ENCODE data around the gene VIPAS39.

GRCh38 chr14:77489041-77489440, 31.6 kb upstream of the VIPAS39 start:
- TF ChIP-seq ZNF263 (CRISPR knock-in tag; IDR thresholded peaks at IDR 0.05; ENCODE audit: borderline replicate concordance), result no peak
- TF ChIP-seq RFX5 (IDR thresholded peaks at IDR 0.05; ENCODE audit: low read depth, low read length), result no peak
- no peak for TF ChIP-seq JUN (IDR thresholded peaks at IDR 0.05; ENCODE audit: borderline replicate concordance, low read depth, low read length)
- no peak for TF ChIP-seq JUN (CRISPR knock-in tag; IDR thresholded peaks at IDR 0.05; ENCODE audit: borderline replicate concordance)
- no peak for TF ChIP-seq BACH1 (tag; IDR thresholded peaks at IDR 0.05)
- TF ChIP-seq EP300 (IDR thresholded peaks at IDR 0.05; ENCODE audit: low read length), result no peak
- TF ChIP-seq CTCF (IDR thresholded peaks at IDR 0.05 in 2 of 3, conservative IDR thresholded peaks at IDR 0.05 in 1 of 3; ENCODE audit: insufficient read depth in 2 of 3, low read depth in 1 of 3, low read length in 3 of 3), result no peak
- no peak for TF ChIP-seq ARNT (IDR thresholded peaks at IDR 0.05)
- no peak for TF ChIP-seq ZKSCAN1 (IDR thresholded peaks at IDR 0.05; ENCODE audit: low read depth, low read length)
- TF ChIP-seq ZNF24 (IDR thresholded peaks at IDR 0.05), result no peak
- no peak for TF ChIP-seq ZNF274 (IDR thresholded peaks at IDR 0.05; ENCODE audit: borderline replicate concordance, low read depth, low read length)
- no peak for TF ChIP-seq ZNF444 (CRISPR knock-in tag; IDR thresholded peaks at IDR 0.05)
- no peak for TF ChIP-seq DLX4 (CRISPR knock-in tag; IDR thresholded peaks at IDR 0.05)
- no peak for TF ChIP-seq RAD21 (CRISPR knock-in tag; conservative IDR thresholded peaks at IDR 0.05 in 1 of 2, IDR thresholded peaks at IDR 0.05 in 1 of 2)
